ENCODE data around the gene SORCS2. TPM values are rescaled to one million over a fixed set of nuclear protein-coding genes. Genes with fewer than 3 reads are reported as not detected.

The SORCS2 gene
- polyA plus RNA-seq, 1 of the 3 experiments (the other 2 are of a cell fraction) = 1.6 TPM

DNA sequence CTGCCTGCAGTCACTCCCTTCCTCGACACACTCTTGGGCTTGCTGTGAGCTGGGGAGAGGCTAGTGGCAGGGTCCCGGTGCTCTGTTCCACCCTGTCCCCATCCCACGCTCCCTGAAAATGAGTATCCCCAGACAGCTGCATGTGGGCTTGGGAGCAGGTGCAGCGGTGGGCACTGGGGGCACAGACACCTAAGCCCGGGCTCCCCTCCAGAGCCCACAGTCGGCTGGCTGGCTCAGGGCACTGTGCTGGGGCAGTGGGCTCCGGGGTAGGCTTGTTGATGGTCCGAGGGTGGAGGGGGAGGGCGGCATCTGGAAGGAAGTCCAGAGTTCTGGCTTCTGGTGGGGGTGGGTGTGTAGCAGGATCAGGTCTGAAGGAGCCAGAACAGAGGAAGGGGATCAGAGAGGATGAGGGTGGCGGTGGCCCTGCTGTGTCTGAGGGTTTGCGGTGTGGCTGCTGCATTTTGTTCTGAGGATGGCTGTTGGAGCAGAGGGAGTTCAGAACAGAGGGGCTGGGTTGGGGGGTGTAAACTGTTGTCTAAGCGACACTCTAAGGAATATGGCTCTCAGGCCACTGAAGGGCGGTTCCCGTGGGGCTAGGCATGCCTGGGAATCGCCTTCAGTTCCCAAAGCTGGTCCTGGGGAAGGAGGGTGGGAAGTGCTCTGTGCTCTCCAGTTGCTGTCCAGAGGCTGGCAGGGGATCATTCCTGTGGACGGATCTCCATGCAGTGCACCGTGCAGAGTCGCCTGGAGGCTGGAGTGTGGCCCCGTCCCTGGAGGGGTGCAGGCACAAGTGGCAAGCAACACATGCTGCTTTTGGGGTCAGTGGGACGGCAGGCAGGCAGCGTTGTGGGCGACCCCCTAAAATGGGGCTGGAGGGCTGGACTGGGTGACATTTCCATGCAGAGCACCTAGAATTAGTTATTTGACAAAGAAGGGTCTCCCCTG lies 114.0 kb downstream of the SORCS2 start:
- H4K20me1 ChIP-seq (ENCODE audit: insufficient read depth) = no peaks in the 10 kb centered on the region
- no peak for DNase-seq
- no peak overlapping the region for H2AFZ ChIP-seq (ENCODE audit: low read depth)
- H3K4me1 ChIP-seq (ENCODE audit: control insufficient read depth in 1 of 2, insufficient read depth in 2 of 2, low read depth in 1 of 2, low read length in 1 of 2) = peaks cover 0 to 3% of the 10 kb centered on the region in 2 experiments; a peak in 1 of 4 replicates
- H3K9me2 ChIP-seq = no peaks in the 10 kb centered on the region
- WGBS (ENCODE audit: low lambda C conversion rate) = 62% methylated on average over 15 of the region's 22 CpGs
- no peaks in the 10 kb centered on the region for H3K79me2 ChIP-seq (ENCODE audit: insufficient read depth)
- H3K9ac ChIP-seq = no peak overlapping the region
- TF ChIP-seq MEF2A (IDR thresholded peaks at IDR 0.05; ENCODE audit: borderline replicate concordance, low read depth) (no peak), SMC3 (IDR thresholded peaks at IDR 0.05; ENCODE audit: low read depth, low read length) (no peak), RXRA (IDR thresholded peaks at IDR 0.05; ENCODE audit: borderline replicate concordance, low read depth) (no peak), MXI1 (IDR thresholded peaks at IDR 0.05; ENCODE audit: low read depth, low read length) (no peak), TCF12 (IDR thresholded peaks at IDR 0.05) (no peak), FOSL2 (IDR thresholded peaks at IDR 0.05; ENCODE audit: borderline replicate concordance, low read depth) (no peak), TEAD4 (IDR thresholded peaks at IDR 0.05; ENCODE audit: borderline replicate concordance, insufficient read depth) (no peak), YY1 (IDR thresholded peaks at IDR 0.05; ENCODE audit: low read depth) (no peak)
- TF ChIP-seq, protein P1, sequence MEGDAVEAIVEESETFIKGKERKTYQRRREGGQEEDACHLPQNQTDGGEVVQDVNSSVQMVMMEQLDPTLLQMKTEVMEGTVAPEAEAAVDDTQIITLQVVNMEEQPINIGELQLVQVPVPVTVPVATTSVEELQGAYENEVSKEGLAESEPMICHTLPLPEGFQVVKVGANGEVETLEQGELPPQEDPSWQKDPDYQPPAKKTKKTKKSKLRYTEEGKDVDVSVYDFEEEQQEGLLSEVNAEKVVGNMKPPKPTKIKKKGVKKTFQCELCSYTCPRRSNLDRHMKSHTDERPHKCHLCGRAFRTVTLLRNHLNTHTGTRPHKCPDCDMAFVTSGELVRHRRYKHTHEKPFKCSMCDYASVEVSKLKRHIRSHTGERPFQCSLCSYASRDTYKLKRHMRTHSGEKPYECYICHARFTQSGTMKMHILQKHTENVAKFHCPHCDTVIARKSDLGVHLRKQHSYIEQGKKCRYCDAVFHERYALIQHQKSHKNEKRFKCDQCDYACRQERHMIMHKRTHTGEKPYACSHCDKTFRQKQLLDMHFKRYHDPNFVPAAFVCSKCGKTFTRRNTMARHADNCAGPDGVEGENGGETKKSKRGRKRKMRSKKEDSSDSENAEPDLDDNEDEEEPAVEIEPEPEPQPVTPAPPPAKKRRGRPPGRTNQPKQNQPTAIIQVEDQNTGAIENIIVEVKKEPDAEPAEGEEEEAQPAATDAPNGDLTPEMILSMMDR (IDR thresholded peaks at IDR 0.05) = no peak
- TF ChIP-seq, protein P2, sequence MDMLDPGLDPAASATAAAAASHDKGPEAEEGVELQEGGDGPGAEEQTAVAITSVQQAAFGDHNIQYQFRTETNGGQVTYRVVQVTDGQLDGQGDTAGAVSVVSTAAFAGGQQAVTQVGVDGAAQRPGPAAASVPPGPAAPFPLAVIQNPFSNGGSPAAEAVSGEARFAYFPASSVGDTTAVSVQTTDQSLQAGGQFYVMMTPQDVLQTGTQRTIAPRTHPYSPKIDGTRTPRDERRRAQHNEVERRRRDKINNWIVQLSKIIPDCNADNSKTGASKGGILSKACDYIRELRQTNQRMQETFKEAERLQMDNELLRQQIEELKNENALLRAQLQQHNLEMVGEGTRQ (IDR thresholded peaks at IDR 0.05; ENCODE audit: borderline replicate concordance, low read depth, low read length) = no peak
- no peaks in the 10 kb centered on the region for H3K36me3 ChIP-seq (replicated peaks in 1 of 2; ENCODE audit: control insufficient read depth in 1 of 2, insufficient read depth in 2 of 2, low read length in 1 of 2)
- H3K4me3 ChIP-seq (ENCODE audit: low read depth in 2 of 2, low read length in 1 of 2) = no peak overlapping the region
- H3K9me3 ChIP-seq = no peaks in the 10 kb centered on the region
- no peak overlapping the region for H3K4me2 ChIP-seq
- H3F3A ChIP-seq (replicated peaks; ENCODE audit: insufficient read depth) = no peaks in the 10 kb centered on the region
- H3K27ac ChIP-seq (ENCODE audit: low read depth in 2 of 2, low read length in 1 of 2) = no peak overlapping the region
- CTCF ChIA-PET = interaction anchor here (0.8 to 1.9 kb wide), 2 partner anchors 10 to 29 kb away, joined by 5 to 9 read pairs; no protein-coding TSS in a partner anchor
- POLR2A ChIA-PET = no interaction called here
- H3K27me3 ChIP-seq (ENCODE audit: insufficient read depth) = peaks cover 10% of the 10 kb centered on the region

GRCh38 chr4:7306986-7307385 lies 114.6 kb downstream of the SORCS2 start:
- H3K9ac ChIP-seq = no peak overlapping the region
- no peaks in the 10 kb centered on the region for H3K9me2 ChIP-seq
- ChIA-PET CTCF (interaction anchor here (1.2 kb wide), 1 partner anchor 115 kb away, joined by 6 read pairs; the partner anchor contains the start of gene SORCS2), POLR2A (no interaction called here)
- DNase-seq = no peak
- no peak overlapping the region for H3K27ac ChIP-seq (ENCODE audit: low read depth in 2 of 2, low read length in 1 of 2)
- no peaks in the 10 kb centered on the region for H3K9me3 ChIP-seq
- H3K4me3 ChIP-seq (ENCODE audit: low read depth in 2 of 2, low read length in 1 of 2) = no peak overlapping the region
- H3K4me1 ChIP-seq (ENCODE audit: control insufficient read depth in 1 of 2, insufficient read depth in 2 of 2, low read depth in 1 of 2, low read length in 1 of 2) = peaks cover 0 to 3% of the 10 kb centered on the region in 2 experiments; a peak in 1 of 4 replicates
- H3F3A ChIP-seq (replicated peaks; ENCODE audit: insufficient read depth) = no peaks in the 10 kb centered on the region
- WGBS (ENCODE audit: low lambda C conversion rate) = 50% methylated on average over 10 of the region's 11 CpGs
- H2AFZ ChIP-seq (ENCODE audit: low read depth) = no peak overlapping the region
- TF ChIP-seq NRF1 (IDR thresholded peaks at IDR 0.05; ENCODE audit: low read depth, low read length) (no peak), POLR2AphosphoS5 (IDR thresholded peaks at IDR 0.05; ENCODE audit: low read depth, low read length) (no peak), CHD2 (IDR thresholded peaks at IDR 0.05; ENCODE audit: low read length, partially characterized antibody) (no peak), MEF2A (IDR thresholded peaks at IDR 0.05; ENCODE audit: borderline replicate concordance, low read depth) (no peak), TAF1 (IDR thresholded peaks at IDR 0.05; ENCODE audit: borderline replicate concordance, low read depth, low read length) (no peak), RXRA (IDR thresholded peaks at IDR 0.05; ENCODE audit: borderline replicate concordance, low read depth) (no peak)
- H3K4me2 ChIP-seq = no peak overlapping the region
- H3K36me3 ChIP-seq (replicated peaks in 1 of 2; ENCODE audit: control insufficient read depth in 1 of 2, insufficient read depth in 2 of 2, low read length in 1 of 2) = no peaks in the 10 kb centered on the region
- H3K27me3 ChIP-seq (ENCODE audit: insufficient read depth) = peaks cover 10% of the 10 kb centered on the region
- no peaks in the 10 kb centered on the region for H4K20me1 ChIP-seq (ENCODE audit: insufficient read depth)
- H3K79me2 ChIP-seq (ENCODE audit: insufficient read depth) = no peaks in the 10 kb centered on the region

Data from SK-N-SH (cell line).